GM12874 (cell line): Measurements from ENCODE around the gene CD3E.

ENCODE experiments used
- TF ChIP-seq, protein P1 (sequence below): IDR thresholded peaks from 2 replicates; pipeline ENCODE4 v1.5.1; 2011; ENCODE audit warnings: low read depth, mild to moderate bottlenecking, control low read depth, low read length, moderate library complexity; ENCODE audit not compliant: insufficient read depth

The CD3E gene

DNA sequence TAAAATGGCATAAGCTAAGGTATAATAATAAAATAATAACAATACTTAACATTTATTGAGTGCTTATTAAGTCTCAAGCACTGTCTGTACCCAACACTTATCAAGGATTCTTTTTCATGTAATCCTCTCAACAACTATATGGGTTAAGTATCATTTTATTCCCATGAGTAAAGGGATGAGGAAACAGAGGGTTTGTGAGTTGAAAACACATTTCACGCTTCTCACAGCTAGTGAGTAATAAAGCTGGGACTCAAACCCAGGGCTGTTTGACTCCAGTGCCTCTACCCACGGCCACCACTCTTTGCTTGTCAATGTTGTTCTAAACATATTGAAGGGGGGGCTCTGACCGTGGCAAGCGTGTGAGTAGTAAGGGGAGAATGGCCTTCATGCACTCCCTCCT lies 8.7 kb downstream of the CD3E start:
- TF ChIP-seq, protein P1, sequence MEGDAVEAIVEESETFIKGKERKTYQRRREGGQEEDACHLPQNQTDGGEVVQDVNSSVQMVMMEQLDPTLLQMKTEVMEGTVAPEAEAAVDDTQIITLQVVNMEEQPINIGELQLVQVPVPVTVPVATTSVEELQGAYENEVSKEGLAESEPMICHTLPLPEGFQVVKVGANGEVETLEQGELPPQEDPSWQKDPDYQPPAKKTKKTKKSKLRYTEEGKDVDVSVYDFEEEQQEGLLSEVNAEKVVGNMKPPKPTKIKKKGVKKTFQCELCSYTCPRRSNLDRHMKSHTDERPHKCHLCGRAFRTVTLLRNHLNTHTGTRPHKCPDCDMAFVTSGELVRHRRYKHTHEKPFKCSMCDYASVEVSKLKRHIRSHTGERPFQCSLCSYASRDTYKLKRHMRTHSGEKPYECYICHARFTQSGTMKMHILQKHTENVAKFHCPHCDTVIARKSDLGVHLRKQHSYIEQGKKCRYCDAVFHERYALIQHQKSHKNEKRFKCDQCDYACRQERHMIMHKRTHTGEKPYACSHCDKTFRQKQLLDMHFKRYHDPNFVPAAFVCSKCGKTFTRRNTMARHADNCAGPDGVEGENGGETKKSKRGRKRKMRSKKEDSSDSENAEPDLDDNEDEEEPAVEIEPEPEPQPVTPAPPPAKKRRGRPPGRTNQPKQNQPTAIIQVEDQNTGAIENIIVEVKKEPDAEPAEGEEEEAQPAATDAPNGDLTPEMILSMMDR, result no peak

DNA sequence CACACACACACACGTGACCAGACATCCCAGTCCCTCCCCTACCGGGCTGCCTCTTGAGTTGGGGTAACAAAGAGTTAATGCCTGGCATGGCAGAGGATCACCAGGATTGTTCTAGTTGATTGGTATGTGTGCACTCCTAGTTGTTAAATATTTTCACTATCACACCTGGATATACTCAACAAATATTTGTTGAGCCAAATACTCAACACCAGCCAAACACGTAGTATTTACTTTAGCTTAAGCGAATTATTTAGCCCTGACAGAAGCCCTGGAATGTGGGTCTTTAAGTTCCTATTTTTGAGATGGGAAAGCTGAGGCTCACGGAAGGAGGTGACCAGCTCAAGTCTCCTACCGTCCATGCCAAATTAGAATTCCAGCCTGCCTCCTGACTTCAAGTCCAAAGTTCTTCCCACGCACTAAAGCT lies 10.5 kb downstream of the CD3E start:
- TF ChIP-seq, protein P1, result no peak

DNA sequence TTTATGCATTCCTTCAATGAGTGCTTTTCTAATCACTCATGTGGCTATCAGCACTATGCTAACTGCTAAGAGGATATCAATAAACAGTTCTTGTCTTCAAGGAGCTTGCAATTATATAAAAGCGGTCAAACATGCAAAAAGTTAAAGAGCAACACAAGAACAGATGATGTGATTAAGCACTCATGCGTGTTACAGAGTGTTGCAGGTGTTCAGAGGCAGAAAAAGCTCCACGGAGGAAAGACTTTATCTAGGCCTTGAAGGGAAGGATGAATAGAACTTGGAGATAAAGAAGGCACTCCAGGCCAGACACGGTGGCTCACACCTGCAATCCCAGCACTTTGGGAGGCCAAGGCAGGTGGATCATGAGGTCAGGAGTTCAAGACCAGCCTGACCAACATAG lies 13.6 kb downstream of the CD3E start:
- TF ChIP-seq, protein P1, result no peak

DNA sequence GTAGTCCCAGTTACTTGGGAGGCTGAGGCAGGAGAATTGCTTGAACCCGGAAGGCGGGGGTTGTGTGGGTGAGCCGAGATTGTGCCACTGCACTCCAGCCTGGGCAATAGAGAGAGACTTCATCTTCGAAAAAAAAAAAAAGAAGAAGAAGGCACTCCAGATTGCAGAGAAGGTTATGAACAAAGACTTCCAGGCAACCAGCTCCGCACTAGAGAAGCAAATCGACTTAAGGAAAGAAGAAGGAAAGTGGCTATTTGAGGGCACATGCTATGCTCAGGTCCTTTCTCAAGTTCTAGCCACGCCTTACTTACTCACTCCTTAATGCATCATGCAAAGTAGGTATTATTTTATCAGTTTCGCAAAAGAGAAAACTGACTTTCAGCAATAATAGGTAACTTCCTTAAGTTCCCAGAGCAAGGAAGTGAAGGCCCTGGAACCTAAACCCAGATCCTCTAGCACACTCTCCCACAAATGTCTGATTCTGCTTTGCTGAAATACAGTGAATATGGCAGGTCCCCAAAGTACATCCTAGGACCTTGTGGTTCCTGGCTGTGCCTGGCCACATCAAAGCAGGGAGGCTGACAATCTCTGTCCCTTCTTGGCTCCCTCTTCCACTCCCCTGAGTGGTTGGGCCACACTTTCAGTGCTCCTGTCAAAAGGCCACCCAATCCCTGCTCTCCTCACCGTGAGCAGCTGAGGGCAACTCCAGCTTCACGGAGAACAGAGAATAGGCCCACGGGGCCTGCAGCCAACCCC lies 14.2 kb downstream of the CD3E start:
- TF ChIP-seq, protein P1, result no peak

DNA sequence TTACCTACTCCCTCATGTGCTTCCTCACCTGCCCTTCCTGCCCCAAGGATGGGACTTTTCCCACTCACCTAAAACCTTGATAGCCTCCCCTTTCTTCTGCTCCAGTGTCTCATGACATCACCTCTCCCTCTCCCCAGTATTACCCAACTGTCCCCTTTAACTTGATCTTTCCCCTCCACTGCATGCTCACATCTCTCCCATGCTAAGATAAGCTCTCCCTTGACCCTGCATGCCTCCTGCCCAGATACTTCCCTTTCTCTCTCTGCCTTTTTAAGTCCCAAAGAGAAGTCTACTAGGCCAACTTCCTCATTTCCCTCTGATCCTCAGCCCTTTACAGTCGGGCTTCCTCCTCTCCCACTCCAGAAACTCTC lies 14.8 kb downstream of the CD3E start:
- TF ChIP-seq, protein P1, result no peak

DNA sequence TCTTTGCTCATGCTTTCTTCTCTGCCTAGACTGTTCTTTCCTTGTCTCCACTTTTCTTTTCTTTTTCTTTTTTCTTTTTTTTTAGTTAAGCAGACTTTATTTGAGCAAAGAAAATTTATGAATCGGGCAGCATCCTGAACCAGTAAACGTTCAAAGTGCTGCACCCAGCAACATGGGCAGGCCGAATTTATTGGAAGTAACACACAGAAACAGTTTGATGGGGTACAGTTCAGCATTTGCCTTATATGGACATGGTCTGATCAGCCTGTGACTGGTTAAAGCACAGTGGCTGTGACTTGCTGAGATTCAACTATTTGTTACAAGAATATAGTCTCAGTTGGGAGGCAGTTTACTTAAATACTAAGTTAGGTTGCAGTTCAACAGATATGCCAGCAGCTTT lies 16.0 kb downstream of the CD3E start:
- TF ChIP-seq, protein P1, result no peak

DNA sequence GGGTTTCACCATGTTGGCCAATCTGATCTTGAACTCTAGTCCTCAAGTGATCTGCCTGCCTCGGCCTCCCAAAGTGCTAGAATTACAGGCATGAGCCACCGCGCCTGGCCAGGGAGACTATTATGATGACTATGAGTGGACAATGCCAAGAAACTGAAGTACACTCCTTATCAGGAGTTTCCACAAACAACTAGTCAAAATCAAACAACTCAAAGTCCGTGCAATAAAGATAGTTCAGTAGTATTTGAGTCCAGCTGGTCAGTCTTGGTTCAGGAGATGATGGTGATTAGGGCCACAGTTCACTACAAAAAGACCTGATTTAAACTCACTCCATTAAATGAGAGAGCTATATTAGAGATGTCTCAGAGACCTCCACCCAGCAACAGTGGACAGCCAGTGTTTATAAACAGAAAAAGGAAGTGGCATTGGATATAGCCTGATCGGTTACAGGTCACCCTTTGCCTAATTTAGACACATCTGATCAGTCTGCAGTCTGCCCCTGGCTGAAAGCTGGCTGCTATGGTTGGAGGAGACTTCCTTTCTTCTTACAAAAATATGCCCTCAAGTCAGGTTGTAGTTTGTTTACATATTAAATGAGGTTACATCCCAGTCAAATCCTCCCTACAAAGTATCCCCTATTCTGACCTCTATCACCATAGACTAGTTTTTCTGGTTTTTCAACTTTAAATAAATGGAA lies 17.0 kb downstream of the CD3E start:
- TF ChIP-seq, protein P1, result no peak
